ENCODE measurements around the gene GNAO1.
A peak's percentile ranks its signal among the peaks of the same experiment; 100 is the strongest.

Gene GNAO1

GRCh38 chr16:56207421-56207820, 16.1 kb downstream of the GNAO1 start:
- TF ChIP-seq, protein P1, sequence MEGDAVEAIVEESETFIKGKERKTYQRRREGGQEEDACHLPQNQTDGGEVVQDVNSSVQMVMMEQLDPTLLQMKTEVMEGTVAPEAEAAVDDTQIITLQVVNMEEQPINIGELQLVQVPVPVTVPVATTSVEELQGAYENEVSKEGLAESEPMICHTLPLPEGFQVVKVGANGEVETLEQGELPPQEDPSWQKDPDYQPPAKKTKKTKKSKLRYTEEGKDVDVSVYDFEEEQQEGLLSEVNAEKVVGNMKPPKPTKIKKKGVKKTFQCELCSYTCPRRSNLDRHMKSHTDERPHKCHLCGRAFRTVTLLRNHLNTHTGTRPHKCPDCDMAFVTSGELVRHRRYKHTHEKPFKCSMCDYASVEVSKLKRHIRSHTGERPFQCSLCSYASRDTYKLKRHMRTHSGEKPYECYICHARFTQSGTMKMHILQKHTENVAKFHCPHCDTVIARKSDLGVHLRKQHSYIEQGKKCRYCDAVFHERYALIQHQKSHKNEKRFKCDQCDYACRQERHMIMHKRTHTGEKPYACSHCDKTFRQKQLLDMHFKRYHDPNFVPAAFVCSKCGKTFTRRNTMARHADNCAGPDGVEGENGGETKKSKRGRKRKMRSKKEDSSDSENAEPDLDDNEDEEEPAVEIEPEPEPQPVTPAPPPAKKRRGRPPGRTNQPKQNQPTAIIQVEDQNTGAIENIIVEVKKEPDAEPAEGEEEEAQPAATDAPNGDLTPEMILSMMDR (IDR thresholded peaks at IDR 0.05) = no peak
- Histone ChIP-seq H3K36me3 (no peaks in the 10 kb centered on the region), H3K4me3 (no peak overlapping the region), H3K27me3 (no peaks in the 10 kb centered on the region), H3K9me3 (no peaks in the 10 kb centered on the region), H3K27ac (no peak overlapping the region), H3K4me1 (peaks cover 0 to 21% (median 11%) of the 10 kb centered on the region in 4 donors)
- intact Hi-C loops (cut with DNase I; ENCODE audit: low total_unique reads) = no loop called here
- no peak for DNase-seq

GRCh38 chr16:56211435-56211981, 20.2 kb downstream of the GNAO1 start:
- Histone ChIP-seq H3K27ac (peak overlapping the region; percentile 34 to 42), H3K36me3 (no peaks in the 10 kb centered on the region), H3K4me1 (peaks cover 0 to 19% (median 8%) of the 10 kb centered on the region in 4 donors), H3K27me3 (no peaks in the 10 kb centered on the region), H3K4me3 (no peak overlapping the region), H3K9me3 (no peaks in the 10 kb centered on the region)
- TF ChIP-seq, protein P1 (IDR thresholded peaks at IDR 0.05) = no peak
- intact Hi-C loops (cut with DNase I; ENCODE audit: low total_unique reads) = no loop called here
- no peak for DNase-seq

DNA sequence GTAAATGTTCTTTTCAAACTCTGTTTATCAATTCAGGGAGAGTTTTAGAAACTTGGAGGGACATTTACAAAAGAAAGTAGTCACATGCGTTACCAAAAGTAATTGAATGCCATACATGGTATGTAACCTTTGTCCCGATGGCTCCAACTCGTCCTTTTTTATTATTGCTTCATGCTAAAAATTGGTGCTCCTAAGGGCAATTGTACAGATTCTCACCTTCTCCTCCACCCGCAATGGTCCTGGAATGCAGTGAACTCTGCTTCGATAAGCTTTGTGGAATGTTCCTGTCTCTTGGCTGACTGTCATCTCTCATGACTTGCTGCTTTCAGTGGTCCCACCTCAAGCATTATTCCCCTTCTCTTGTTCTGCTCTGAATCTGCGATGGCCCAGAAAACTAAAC, 20.9 kb downstream of the GNAO1 start:
- Histone ChIP-seq H3K4me1 (peaks cover 0 to 19% (median 8%) of the 10 kb centered on the region in 4 donors), H3K27me3 (no peaks in the 10 kb centered on the region), H3K9me3 (no peaks in the 10 kb centered on the region), H3K27ac (peak overlapping the region; percentile 34 to 42), H3K4me3 (no peak overlapping the region), H3K36me3 (no peaks in the 10 kb centered on the region)
- intact Hi-C loops (cut with DNase I; ENCODE audit: low total_unique reads) = no loop called here
- TF ChIP-seq, protein P1 (IDR thresholded peaks at IDR 0.05) = no peak
- no peak for DNase-seq

DNA sequence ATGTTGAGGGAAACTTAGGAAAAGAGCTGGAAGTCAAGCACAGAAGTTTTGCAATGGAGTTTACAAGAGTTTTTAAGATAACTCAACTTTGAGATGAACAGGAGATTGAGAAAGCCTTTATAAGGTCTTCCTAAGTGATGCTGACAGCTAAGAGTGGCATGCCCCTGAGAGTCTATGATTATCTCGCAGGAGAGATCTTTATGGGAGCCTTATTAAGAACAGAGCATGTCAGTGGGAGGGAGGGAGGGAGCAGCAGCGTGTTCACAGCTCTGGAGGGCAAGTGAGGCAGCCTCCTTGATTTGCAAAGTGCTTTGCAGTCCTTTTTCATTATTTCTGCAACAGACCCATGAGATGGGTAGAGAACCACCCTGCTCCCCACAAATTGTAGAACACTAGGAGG, 30.7 kb downstream of the GNAO1 start:
- no peaks in the 10 kb centered on the region for H3K27me3 ChIP-seq
- TF ChIP-seq, protein P1 (IDR thresholded peaks at IDR 0.05) = no peak
- intact Hi-C loops (cut with DNase I; ENCODE audit: low total_unique reads) = no loop called here
- H3K9me3 ChIP-seq = no peaks in the 10 kb centered on the region
- H3K27ac ChIP-seq = no peak overlapping the region
- DNase-seq = no peak
- no peaks in the 10 kb centered on the region for H3K36me3 ChIP-seq
- no peaks in the 10 kb centered on the region for H3K4me1 ChIP-seq
- H3K4me3 ChIP-seq = no peak overlapping the region

GRCh38 chr16:56222474-56222997, 31.2 kb downstream of the GNAO1 start:
- H3K36me3 ChIP-seq = no peaks in the 10 kb centered on the region
- no peaks in the 10 kb centered on the region for H3K27me3 ChIP-seq
- TF ChIP-seq, protein P1 (IDR thresholded peaks at IDR 0.05) = no peak
- no peaks in the 10 kb centered on the region for H3K4me1 ChIP-seq
- intact Hi-C loops (cut with DNase I; ENCODE audit: low total_unique reads) = no loop called here
- no peak for DNase-seq
- H3K4me3 ChIP-seq = no peak overlapping the region
- H3K27ac ChIP-seq = no peak overlapping the region
- no peaks in the 10 kb centered on the region for H3K9me3 ChIP-seq
